ENCODE measurements around the gene KLHL7.
"Not testable (repeated sequence)": the region's sequence is repeated elsewhere in the genome, so short reads cannot be mapped to it uniquely, and the experiment has no call there.

Gene KLHL7

GRCh38 chr7:23131799-23132198 lies 26.2 kb downstream of the KLHL7 start:
- not testable (repeated sequence) for H3K36me3 ChIP-seq (ENCODE audit: insufficient read depth, low read length); H3K27ac ChIP-seq (ENCODE audit: low read depth, low read length); H3K27me3 ChIP-seq (ENCODE audit: insufficient read depth, low read length)

GRCh38 chr7:23133797-23134196 lies 28.2 kb downstream of the KLHL7 start:
- Histone ChIP-seq H3K79me2 (ENCODE audit: control insufficient read depth, insufficient read depth, low read length, unreplicated experiment) (no peaks in the 10 kb centered on the region), H3K27me3 (ENCODE audit: insufficient read depth, low read length) (no peaks in the 10 kb centered on the region), H3K36me3 (ENCODE audit: insufficient read depth, low read length) (peaks cover 4% of the 10 kb centered on the region; the same call in 1 of the 2 replicates), H3K27ac (ENCODE audit: low read depth, low read length) (no peak overlapping the region), H3K4me3 (ENCODE audit: low read depth, low read length) (no peak overlapping the region), H3K4me1 (ENCODE audit: control insufficient read depth, insufficient read depth, low read length, unreplicated experiment) (no peaks in the 10 kb centered on the region), H2AFZ (ENCODE audit: low read length, unreplicated experiment) (no peak overlapping the region)

More at GRCh38 chr7:23131799-23132198, 26.2 kb downstream of the KLHL7 start:
- H3K4me1 ChIP-seq (ENCODE audit: control insufficient read depth, insufficient read depth, low read length, unreplicated experiment); H2AFZ ChIP-seq (ENCODE audit: low read length, unreplicated experiment); H3K79me2 ChIP-seq (ENCODE audit: control insufficient read depth, insufficient read depth, low read length, unreplicated experiment); H3K4me3 ChIP-seq (ENCODE audit: low read depth, low read length): not testable (repeated sequence)

- H3K36me3 ChIP-seq (ENCODE audit: insufficient read depth, low read length), result peaks cover 4% of the 10 kb centered on the region; the same call in 1 of the 2 replicates
- H3K4me3 ChIP-seq (ENCODE audit: low read depth, low read length), result no peak overlapping the region
- no peaks in the 10 kb centered on the region for H3K79me2 ChIP-seq (ENCODE audit: control insufficient read depth, insufficient read depth, low read length, unreplicated experiment)
- no peaks in the 10 kb centered on the region for H3K27me3 ChIP-seq (ENCODE audit: insufficient read depth, low read length)
- no peak overlapping the region for H3K27ac ChIP-seq (ENCODE audit: low read depth, low read length)
- no peaks in the 10 kb centered on the region for H3K4me1 ChIP-seq (ENCODE audit: control insufficient read depth, insufficient read depth, low read length, unreplicated experiment)
- H2AFZ ChIP-seq (ENCODE audit: low read length, unreplicated experiment), result no peak overlapping the region
Measured at GRCh38 chr7:23135755-23136154, 30.2 kb downstream of the KLHL7 start.

- Histone ChIP-seq H3K79me2 (ENCODE audit: control insufficient read depth, insufficient read depth, low read length, unreplicated experiment) (no peaks in the 10 kb centered on the region), H3K4me1 (ENCODE audit: control insufficient read depth, insufficient read depth, low read length, unreplicated experiment) (no peaks in the 10 kb centered on the region), H2AFZ (ENCODE audit: low read length, unreplicated experiment) (no peak overlapping the region), H3K4me3 (ENCODE audit: low read depth, low read length) (no peak overlapping the region), H3K36me3 (ENCODE audit: insufficient read depth, low read length) (peaks cover 1% of the 10 kb centered on the region; the same call in 1 of the 2 replicates), H3K27me3 (ENCODE audit: insufficient read depth, low read length) (no peaks in the 10 kb centered on the region), H3K27ac (ENCODE audit: low read depth, low read length) (no peak overlapping the region)
Measured at GRCh38 chr7:23136216-23136615, 30.6 kb downstream of the KLHL7 start.

GRCh38 chr7:23157679-23158078 lies 52.1 kb downstream of the KLHL7 start:
- Histone ChIP-seq H3K79me2 (ENCODE audit: control insufficient read depth, insufficient read depth, low read length, unreplicated experiment) (no peaks in the 10 kb centered on the region), H2AFZ (ENCODE audit: low read length, unreplicated experiment) (no peak overlapping the region), H3K36me3 (ENCODE audit: insufficient read depth, low read length) (no peaks in the 10 kb centered on the region; the same call in 1 of the 2 replicates), H3K4me1 (ENCODE audit: control insufficient read depth, insufficient read depth, low read length, unreplicated experiment) (no peaks in the 10 kb centered on the region), H3K27me3 (ENCODE audit: insufficient read depth, low read length) (no peaks in the 10 kb centered on the region), H3K4me3 (ENCODE audit: low read depth, low read length) (no peak overlapping the region), H3K27ac (ENCODE audit: low read depth, low read length) (no peak overlapping the region)

GRCh38 chr7:23158546-23158945 lies 53.0 kb downstream of the KLHL7 start:
- H3K27ac ChIP-seq (ENCODE audit: low read depth, low read length), result no peak overlapping the region
- no peaks in the 10 kb centered on the region; the same call in 1 of the 2 replicates for H3K36me3 ChIP-seq (ENCODE audit: insufficient read depth, low read length)
- H3K4me1 ChIP-seq (ENCODE audit: control insufficient read depth, insufficient read depth, low read length, unreplicated experiment), result no peaks in the 10 kb centered on the region
- no peaks in the 10 kb centered on the region for H3K27me3 ChIP-seq (ENCODE audit: insufficient read depth, low read length)
- H3K4me3 ChIP-seq (ENCODE audit: low read depth, low read length), result no peak overlapping the region
- no peaks in the 10 kb centered on the region for H3K79me2 ChIP-seq (ENCODE audit: control insufficient read depth, insufficient read depth, low read length, unreplicated experiment)
- H2AFZ ChIP-seq (ENCODE audit: low read length, unreplicated experiment), result no peak overlapping the region

GRCh38 chr7:23161482-23161881 lies 55.9 kb downstream of the KLHL7 start:
- no peak overlapping the region for H3K4me3 ChIP-seq (ENCODE audit: low read depth, low read length)
- no peaks in the 10 kb centered on the region for H3K79me2 ChIP-seq (ENCODE audit: control insufficient read depth, insufficient read depth, low read length, unreplicated experiment)
- H3K27me3 ChIP-seq (ENCODE audit: insufficient read depth, low read length), result no peaks in the 10 kb centered on the region
- H3K36me3 ChIP-seq (ENCODE audit: insufficient read depth, low read length), result no peaks in the 10 kb centered on the region; the same call in 1 of the 2 replicates
- no peak overlapping the region for H2AFZ ChIP-seq (ENCODE audit: low read length, unreplicated experiment)
- no peaks in the 10 kb centered on the region for H3K4me1 ChIP-seq (ENCODE audit: control insufficient read depth, insufficient read depth, low read length, unreplicated experiment)
- H3K27ac ChIP-seq (ENCODE audit: low read depth, low read length), result no peak overlapping the region

- Histone ChIP-seq H3K27ac (ENCODE audit: low read depth, low read length) (no peak overlapping the region), H3K4me1 (ENCODE audit: control insufficient read depth, insufficient read depth, low read length, unreplicated experiment) (no peaks in the 10 kb centered on the region), H3K36me3 (ENCODE audit: insufficient read depth, low read length) (no peaks in the 10 kb centered on the region; the same call in 1 of the 2 replicates), H2AFZ (ENCODE audit: low read length, unreplicated experiment) (no peak overlapping the region), H3K79me2 (ENCODE audit: control insufficient read depth, insufficient read depth, low read length, unreplicated experiment) (no peaks in the 10 kb centered on the region), H3K27me3 (ENCODE audit: insufficient read depth, low read length) (no peaks in the 10 kb centered on the region), H3K4me3 (ENCODE audit: low read depth, low read length) (no peak overlapping the region)
Measured at GRCh38 chr7:23164846-23165245, 59.3 kb downstream of the KLHL7 start.

GRCh38 chr7:23165316-23165715 lies 59.7 kb downstream of the KLHL7 start:
- Histone ChIP-seq H3K27me3 (ENCODE audit: insufficient read depth, low read length) (no peaks in the 10 kb centered on the region), H3K27ac (ENCODE audit: low read depth, low read length) (no peak overlapping the region), H2AFZ (ENCODE audit: low read length, unreplicated experiment) (no peak overlapping the region), H3K36me3 (ENCODE audit: insufficient read depth, low read length) (no peaks in the 10 kb centered on the region; the same call in 1 of the 2 replicates), H3K79me2 (ENCODE audit: control insufficient read depth, insufficient read depth, low read length, unreplicated experiment) (no peaks in the 10 kb centered on the region), H3K4me1 (ENCODE audit: control insufficient read depth, insufficient read depth, low read length, unreplicated experiment) (no peaks in the 10 kb centered on the region), H3K4me3 (ENCODE audit: low read depth, low read length) (no peak overlapping the region)

- Histone ChIP-seq H3K36me3 (ENCODE audit: insufficient read depth, low read length) (no peaks in the 10 kb centered on the region; the same call in 1 of the 2 replicates), H3K79me2 (ENCODE audit: control insufficient read depth, insufficient read depth, low read length, unreplicated experiment) (no peaks in the 10 kb centered on the region), H3K27ac (ENCODE audit: low read depth, low read length) (no peak overlapping the region), H3K4me1 (ENCODE audit: control insufficient read depth, insufficient read depth, low read length, unreplicated experiment) (no peaks in the 10 kb centered on the region), H3K27me3 (ENCODE audit: insufficient read depth, low read length) (no peaks in the 10 kb centered on the region), H3K4me3 (ENCODE audit: low read depth, low read length) (no peak overlapping the region), H2AFZ (ENCODE audit: low read length, unreplicated experiment) (no peak overlapping the region)
Measured at GRCh38 chr7:23167691-23168090, 62.1 kb downstream of the KLHL7 start.

GRCh38 chr7:23168111-23168885 lies 62.7 kb downstream of the KLHL7 start:
- H3K4me1 ChIP-seq (ENCODE audit: control insufficient read depth, insufficient read depth, low read length, unreplicated experiment), result no peaks in the 10 kb centered on the region
- no peaks in the 10 kb centered on the region for H3K79me2 ChIP-seq (ENCODE audit: control insufficient read depth, insufficient read depth, low read length, unreplicated experiment)
- no peaks in the 10 kb centered on the region for H3K27me3 ChIP-seq (ENCODE audit: insufficient read depth, low read length)
- no peak overlapping the region for H2AFZ ChIP-seq (ENCODE audit: low read length, unreplicated experiment)
- H3K4me3 ChIP-seq (ENCODE audit: low read depth, low read length), result no peak overlapping the region
- H3K36me3 ChIP-seq (ENCODE audit: insufficient read depth, low read length), result no peaks in the 10 kb centered on the region; the same call in 1 of the 2 replicates
- no peak overlapping the region for H3K27ac ChIP-seq (ENCODE audit: low read depth, low read length)
